Hepatocyte (in vitro differentiated cells): ENCODE measurements around the gene FIGNL2. TPM values are rescaled to one million over a fixed set of nuclear protein-coding genes. Genes with fewer than 3 reads are reported as not detected.

ENCODE experiments used
- DNase-seq: peaks from one replicate; pipeline ENCODE4 v3.0.0-alpha.2; 2016; ENCODE audit warnings: low spot score
- H2AFZ ChIP-seq: fragments of 200-600 bp; sonication (generic); 2 replicates; pipeline ENCODE4 v1.6.0; 2016; ENCODE audit warnings: antibody characterized with exemption, mild to moderate bottlenecking
- H3K27ac ChIP-seq: fragments of 200-600 bp; sonication (generic); 2 replicates; pipeline ENCODE4 v1.5.1; 2016; ENCODE audit warnings: mild to moderate bottlenecking
- H3K27me3 ChIP-seq: fragments of 200-600 bp; sonication (generic); 2 replicates; pipeline ENCODE4 v1.6.1; 2016
- H3K36me3 ChIP-seq: fragments of 200-600 bp; sonication (generic); replicated peaks from 2 replicates; pipeline ENCODE4 v1.5.1; 2016; ENCODE audit warnings: low read depth; ENCODE audit not compliant: insufficient read depth
- H3K4me1 ChIP-seq: fragments of 200-600 bp; sonication (generic); 2 replicates; pipeline ENCODE4 v1.5.1; 2016; ENCODE audit warnings: mild to moderate bottlenecking, moderate library complexity; ENCODE audit not compliant: insufficient read depth
- H3K4me2 ChIP-seq: fragments of 200-600 bp; sonication (generic); 2 replicates; pipeline ENCODE4 v1.6.0; 2016
- H3K4me3 ChIP-seq: fragments of 200-600 bp; sonication (generic); 2 replicates; pipeline ENCODE4 v1.5.1; 2016; ENCODE audit warnings: mild to moderate bottlenecking
- H3K79me2 ChIP-seq: fragments of 200-600 bp; sonication (generic); 2 replicates; pipeline ENCODE4 v1.6.0; 2017; ENCODE audit warnings: mild to moderate bottlenecking
- H3K9me2 ChIP-seq: fragments of 200-600 bp; sonication (generic); replicated peaks from 2 replicates; pipeline ENCODE4 v1.6.0; 2017; ENCODE audit warnings: mild to moderate bottlenecking; ENCODE audit not compliant: insufficient read depth
- H3K9me3 ChIP-seq: fragments of 200-600 bp; sonication (generic); 2 replicates; pipeline ENCODE4 v1.5.1; 2016; ENCODE audit warnings: low read depth, mild to moderate bottlenecking
- H4K20me1 ChIP-seq: fragments of 200-600 bp; sonication (generic); 2 replicates; pipeline ENCODE4 v1.6.0; 2016; ENCODE audit warnings: mild to moderate bottlenecking; ENCODE audit not compliant: insufficient read depth, poor library complexity, severe bottlenecking
- EZH2 ChIP-seq: fragments of 200-600 bp; sonication (generic); IDR thresholded peaks from 2 replicates; pipeline ENCODE4 v1.6.1; 2016; ENCODE audit warnings: antibody characterized with exemption, mild to moderate bottlenecking, borderline replicate concordance
- EZH2phosphoT487 ChIP-seq: fragments of 200-600 bp; sonication (generic); IDR thresholded peaks from one replicate; pipeline ENCODE4 v1.6.1; 2018; ENCODE audit warnings: antibody characterized with exemption, mild to moderate bottlenecking, low read depth, moderate library complexity; ENCODE audit not compliant: unreplicated experiment, severe bottlenecking
- WGBS: methylation state at CpG from one replicate; pipeline ENCODE4 v1.1.6; 2016; ENCODE audit warnings: low lambda C conversion rate; ENCODE audit errors: missing lambda C conversion rate; 5-methylcytosine and 5-hydroxymethylcytosine counted together
- polyA plus RNA-seq: library from polyadenylated mRNA; unstranded; fragments of >200 nt; fragmentation: Nextera tagmentation; extraction: Ambion mirVana; gene quantifications from 2 replicates; pipeline ENCODE4 v1.2.1, GENCODE V29; 2016
- total RNA-seq: library from RNA; depleted of rRNA; stranded (reverse); fragments of >200 nt; gene quantifications from 2 replicates; pipeline ENCODE4 v1.2.3, GENCODE V29; 2014
- TF ChIP-seq, protein P1 (sequence below): fragments of 200-600 bp; sonication (generic); IDR thresholded peaks from 2 replicates; pipeline ENCODE4 v1.5.1; 2016; ENCODE audit warnings: antibody characterized with exemption, mild to moderate bottlenecking; ENCODE audit not compliant: poor library complexity

The FIGNL2 gene
- total and polyA plus RNA-seq, 2 experiments from 2014 or later = 1.1 to 3.2 TPM

DNA sequence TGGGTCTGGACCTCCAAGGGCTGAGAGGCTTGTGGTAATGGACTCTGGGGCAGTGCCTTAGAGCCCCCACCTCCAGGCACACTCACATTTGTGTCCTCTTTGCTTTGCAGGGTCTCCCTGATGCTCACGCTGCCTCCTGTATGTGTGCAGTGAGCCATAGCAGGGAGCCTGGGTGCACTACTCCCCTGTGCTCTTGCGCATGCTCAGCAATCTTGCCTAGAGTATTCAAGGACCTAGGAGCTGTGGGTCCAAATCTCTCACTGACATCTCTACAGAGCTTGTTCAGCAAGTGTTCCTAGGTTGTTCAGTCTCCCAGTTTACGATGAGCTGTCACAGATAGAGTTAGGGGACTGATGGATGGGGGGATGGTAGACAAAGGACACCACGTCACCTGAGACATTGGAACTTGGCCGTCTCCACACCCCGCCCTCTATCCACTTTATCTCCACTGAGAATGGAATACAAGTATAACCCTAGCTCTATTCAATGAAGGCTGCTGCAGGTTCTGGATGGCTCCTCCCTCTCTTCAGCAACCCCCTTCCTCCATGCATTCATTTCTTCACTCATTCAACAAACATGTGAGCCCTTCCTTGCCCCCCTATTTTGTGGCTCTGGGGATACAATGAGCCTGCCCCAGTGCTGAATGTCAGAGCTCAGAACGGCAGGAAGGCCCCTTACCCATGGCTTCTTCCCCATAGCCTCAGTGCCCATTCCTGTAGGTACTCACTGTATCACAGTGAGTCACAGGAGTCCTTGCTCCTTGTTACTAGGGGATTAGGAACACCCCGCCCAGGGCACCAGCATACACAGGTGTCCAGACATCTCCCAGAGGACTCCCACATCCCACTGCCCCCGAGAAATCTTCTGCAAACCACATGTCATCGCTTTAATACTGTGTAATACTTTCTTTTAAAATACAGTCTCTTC is 31.2 kb downstream of the FIGNL2 start:
- Histone ChIP-seq H2AFZ (no peak overlapping the region), H3K27ac (peak overlapping the region; percentile 64)
- TF ChIP-seq EZH2phosphoT487 = no peak
- no peak for TF ChIP-seq EZH2
- TF ChIP-seq, protein P1, sequence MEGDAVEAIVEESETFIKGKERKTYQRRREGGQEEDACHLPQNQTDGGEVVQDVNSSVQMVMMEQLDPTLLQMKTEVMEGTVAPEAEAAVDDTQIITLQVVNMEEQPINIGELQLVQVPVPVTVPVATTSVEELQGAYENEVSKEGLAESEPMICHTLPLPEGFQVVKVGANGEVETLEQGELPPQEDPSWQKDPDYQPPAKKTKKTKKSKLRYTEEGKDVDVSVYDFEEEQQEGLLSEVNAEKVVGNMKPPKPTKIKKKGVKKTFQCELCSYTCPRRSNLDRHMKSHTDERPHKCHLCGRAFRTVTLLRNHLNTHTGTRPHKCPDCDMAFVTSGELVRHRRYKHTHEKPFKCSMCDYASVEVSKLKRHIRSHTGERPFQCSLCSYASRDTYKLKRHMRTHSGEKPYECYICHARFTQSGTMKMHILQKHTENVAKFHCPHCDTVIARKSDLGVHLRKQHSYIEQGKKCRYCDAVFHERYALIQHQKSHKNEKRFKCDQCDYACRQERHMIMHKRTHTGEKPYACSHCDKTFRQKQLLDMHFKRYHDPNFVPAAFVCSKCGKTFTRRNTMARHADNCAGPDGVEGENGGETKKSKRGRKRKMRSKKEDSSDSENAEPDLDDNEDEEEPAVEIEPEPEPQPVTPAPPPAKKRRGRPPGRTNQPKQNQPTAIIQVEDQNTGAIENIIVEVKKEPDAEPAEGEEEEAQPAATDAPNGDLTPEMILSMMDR = no peak

DNA sequence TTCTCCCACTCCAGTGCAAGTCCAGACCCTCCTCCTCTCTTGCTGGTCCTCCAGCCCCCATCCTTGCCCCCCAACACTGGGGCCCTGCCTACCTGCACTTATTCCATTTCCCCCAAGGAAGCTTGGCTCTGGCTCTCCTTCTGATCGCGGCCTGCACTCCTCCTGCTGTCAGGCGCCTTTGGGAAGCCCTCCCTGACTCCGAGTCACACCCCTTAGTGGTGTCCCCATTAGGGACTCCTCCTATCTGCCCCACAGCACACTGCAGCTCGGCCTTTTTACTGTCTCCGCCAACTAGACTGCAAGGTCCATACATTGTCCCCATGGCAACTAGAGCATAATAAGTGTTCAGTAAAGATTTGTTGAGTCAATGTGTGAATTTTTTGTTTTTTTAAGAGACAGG is 32.9 kb downstream of the FIGNL2 start:
- H3K9me2 ChIP-seq = no peaks in the 10 kb centered on the region
- no peaks in the 10 kb centered on the region for H3K4me1 ChIP-seq
- H3K9me3 ChIP-seq = no peaks in the 10 kb centered on the region
- no peak for DNase-seq
- H3K36me3 ChIP-seq = no peaks in the 10 kb centered on the region
- H3K4me2 ChIP-seq = peak overlapping the region; percentile 94
- TF ChIP-seq EZH2 (no peak), EZH2phosphoT487 (no peak)
- TF ChIP-seq, protein P1 = no peak
- no peaks in the 10 kb centered on the region for H3K79me2 ChIP-seq
- no peaks in the 10 kb centered on the region for H3K27me3 ChIP-seq
- no peak overlapping the region for H3K27ac ChIP-seq
- WGBS = 82% methylated on average over 6 of the region's 6 CpGs
- no peaks in the 10 kb centered on the region for H4K20me1 ChIP-seq
- H3K4me3 ChIP-seq = no peak overlapping the region
- H2AFZ ChIP-seq = no peak overlapping the region

More for the DNA sequence above, 31.2 kb downstream of the FIGNL2 start:
- H3K27me3 ChIP-seq = no peaks in the 10 kb centered on the region
- H3K9me3 ChIP-seq = no peaks in the 10 kb centered on the region
- H3K9me2 ChIP-seq = no peaks in the 10 kb centered on the region
- DNase-seq = peak; percentile 61
- no peaks in the 10 kb centered on the region for H3K79me2 ChIP-seq
- no peak overlapping the region for H3K4me3 ChIP-seq
- H3K36me3 ChIP-seq = no peaks in the 10 kb centered on the region
- no peaks in the 10 kb centered on the region for H4K20me1 ChIP-seq
- no peaks in the 10 kb centered on the region for H3K4me1 ChIP-seq
- WGBS = 71% methylated on average over 10 of the region's 10 CpGs
- H3K4me2 ChIP-seq = no peak overlapping the region

DNA sequence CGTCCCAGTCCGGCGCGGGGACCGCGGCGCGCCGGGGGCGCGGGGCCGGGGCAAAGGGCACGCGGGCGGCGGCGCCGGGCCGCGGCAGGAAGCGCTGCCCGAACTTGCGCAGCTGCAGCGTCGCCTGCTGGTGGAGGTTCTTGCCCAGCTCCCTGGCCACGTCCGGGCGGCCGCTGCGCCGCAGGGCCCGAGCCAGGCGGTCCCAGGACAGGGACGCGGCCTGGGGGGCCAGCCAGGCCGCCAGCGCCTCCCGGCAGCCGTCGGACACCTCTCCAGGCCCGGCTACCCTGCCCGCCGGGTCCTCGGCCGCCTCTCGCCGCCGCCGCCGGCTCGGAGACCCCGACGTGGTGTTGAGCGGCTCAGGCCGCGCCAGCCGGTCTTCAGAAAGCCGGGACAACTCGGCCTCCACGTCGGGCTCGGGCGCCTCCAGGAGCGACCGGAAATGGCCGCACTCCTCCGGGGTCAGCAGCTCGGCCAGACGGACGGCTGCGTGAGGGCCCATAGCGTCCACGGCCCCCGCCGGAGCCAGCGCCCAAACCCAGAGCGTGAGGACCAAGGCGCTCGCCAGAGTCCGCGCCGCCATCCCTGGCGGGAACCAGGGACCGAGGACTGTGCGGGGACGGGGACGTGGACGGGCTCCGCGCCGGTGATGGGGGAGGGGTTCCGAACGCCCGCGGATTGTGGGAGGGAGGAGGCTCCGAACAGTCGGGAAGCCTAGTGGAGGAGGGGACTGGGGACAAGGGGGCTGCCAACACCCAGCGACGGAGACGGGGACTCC is 34.0 kb downstream of the FIGNL2 start:
- Histone ChIP-seq H3K79me2 (no peaks in the 10 kb centered on the region), H3K4me2 (peak overlapping the region; percentile 94), H3K36me3 (no peaks in the 10 kb centered on the region), H3K9me2 (no peaks in the 10 kb centered on the region), H3K4me3 (peak overlapping the region; percentile 82), H3K27ac (peak overlapping the region; percentile 94), H3K9me3 (no peaks in the 10 kb centered on the region), H3K4me1 (no peaks in the 10 kb centered on the region), H4K20me1 (no peaks in the 10 kb centered on the region), H2AFZ (peak overlapping the region; percentile 97), H3K27me3 (no peaks in the 10 kb centered on the region)
- WGBS = 6% methylated on average over 51 of the region's 100 CpGs
- peak; percentile 90 for DNase-seq
- TF ChIP-seq, protein P1 = peak; percentile 56
- no peak for TF ChIP-seq EZH2
